ENCODE results near the gene PROC. TPM values are rescaled to one million over a fixed set of nuclear protein-coding genes. Genes with fewer than 3 reads are reported as not detected.

PROC gene
- total RNA-seq, 2 experiments from 2014 or later: 0.41 to 0.59 TPM

GRCh38 chr2:127397568-127398238 is 20.5 kb upstream of the PROC start:
- intact Hi-C loops (cut with micrococcal nuclease; ENCODE audit: unreplicated experiment): no loop called here
- CTCF ChIA-PET (ENCODE audit: unreplicated experiment): no interaction called here
- Histone ChIP-seq H3K36me3 (ENCODE audit: insufficient read depth, low read length) (peaks cover 25% of the 10 kb centered on the region), H3K27ac (ENCODE audit: low read depth, low read length, poor library complexity, severe bottlenecking) (no peak overlapping the region), H4K20me1 (ENCODE audit: insufficient read depth, low read length) (no peaks in the 10 kb centered on the region), H3K4me3 (ENCODE audit: low read depth, low read length, poor library complexity, severe bottlenecking) (no peak overlapping the region), H3K4me2 (ENCODE audit: low read length) (no peak overlapping the region), H2AFZ (ENCODE audit: low read length) (no peak overlapping the region), H3K79me2 (ENCODE audit: insufficient read depth, low read depth, low read length) (no peaks in the 10 kb centered on the region), H3K9me2 (ENCODE audit: insufficient read depth, low read length) (no peaks in the 10 kb centered on the region), H3K4me1 (ENCODE audit: insufficient read depth, low read length, poor library complexity, severe bottlenecking) (peaks cover 18% of the 10 kb centered on the region), H3K9me3 (ENCODE audit: low read length) (peaks cover 10% of the 10 kb centered on the region)
- DNase-seq (ENCODE audit: low spot score): no peak
- no TSS peak for BruUV-seq (replicated peaks)
- TF ChIP-seq CTCF (conservative IDR thresholded peaks at IDR 0.05; ENCODE audit: low read length) (no peak), EZH2phosphoT487 (IDR thresholded peaks at IDR 0.05; ENCODE audit: borderline replicate concordance, low read depth, low read length) (no peak)
- POLR2A ChIA-PET: interaction anchor here (0.6 to 1.3 kb wide), 3 partner anchors 9 to 63 kb away, joined by 3 to 4 read pairs (median 3); no protein-coding TSS in a partner anchor

- intact Hi-C loops (cut with micrococcal nuclease; ENCODE audit: unreplicated experiment): no loop called here
- DNase-seq (ENCODE audit: low spot score): no peak
- Histone ChIP-seq H4K20me1 (ENCODE audit: insufficient read depth, low read length) (no peaks in the 10 kb centered on the region), H2AFZ (ENCODE audit: low read length) (no peak overlapping the region), H3K27ac (ENCODE audit: low read depth, low read length, poor library complexity, severe bottlenecking) (no peak overlapping the region), H3K36me3 (ENCODE audit: insufficient read depth, low read length) (peaks cover 20% of the 10 kb centered on the region), H3K79me2 (ENCODE audit: insufficient read depth, low read depth, low read length) (no peaks in the 10 kb centered on the region), H3K4me2 (ENCODE audit: low read length) (no peak overlapping the region), H3K4me1 (ENCODE audit: insufficient read depth, low read length, poor library complexity, severe bottlenecking) (peaks cover 14% of the 10 kb centered on the region), H3K4me3 (ENCODE audit: low read depth, low read length, poor library complexity, severe bottlenecking) (no peak overlapping the region), H3K9me2 (ENCODE audit: insufficient read depth, low read length) (no peaks in the 10 kb centered on the region), H3K9me3 (ENCODE audit: low read length) (peaks cover 10% of the 10 kb centered on the region)
- TF ChIP-seq EZH2phosphoT487 (IDR thresholded peaks at IDR 0.05; ENCODE audit: borderline replicate concordance, low read depth, low read length): no peak
- TF ChIP-seq CTCF (conservative IDR thresholded peaks at IDR 0.05; ENCODE audit: low read length): no peak
- POLR2A ChIA-PET: interaction anchor here (0.6 to 2.4 kb wide), 4 partner anchors 8 to 63 kb away, joined by 3 to 12 read pairs (median 4); partner anchors contain the start of gene MAP3K2
- BruUV-seq (replicated peaks): no TSS peak
- CTCF ChIA-PET (ENCODE audit: unreplicated experiment): interaction anchor here (1.3 kb wide), 1 partner anchor 16 kb away, joined by 3 read pairs; no protein-coding TSS in a partner anchor
Observed at GRCh38 chr2:127398239-127398590, 20.0 kb upstream of the PROC start.

GRCh38 chr2:127400533-127400896 is 17.7 kb upstream of the PROC start:
- Histone ChIP-seq H3K9me3 (ENCODE audit: low read length) (no peaks in the 10 kb centered on the region), H3K9me2 (ENCODE audit: insufficient read depth, low read length) (no peaks in the 10 kb centered on the region), H3K4me1 (ENCODE audit: insufficient read depth, low read length, poor library complexity, severe bottlenecking) (peaks cover 35% of the 10 kb centered on the region), H3K79me2 (ENCODE audit: insufficient read depth, low read depth, low read length) (no peaks in the 10 kb centered on the region), H3K36me3 (ENCODE audit: insufficient read depth, low read length) (no peaks in the 10 kb centered on the region), H3K27ac (ENCODE audit: low read depth, low read length, poor library complexity, severe bottlenecking) (no peak overlapping the region), H4K20me1 (ENCODE audit: insufficient read depth, low read length) (no peaks in the 10 kb centered on the region), H2AFZ (ENCODE audit: low read length) (no peak overlapping the region), H3K4me2 (ENCODE audit: low read length) (no peak overlapping the region), H3K4me3 (ENCODE audit: low read depth, low read length, poor library complexity, severe bottlenecking) (no peak overlapping the region)
- ChIA-PET CTCF (ENCODE audit: unreplicated experiment) (no interaction called here), POLR2A (interaction anchor here (2.4 kb wide), 1 partner anchor 11 kb away, joined by 12 read pairs; the partner anchor contains the start of gene MAP3K2)
- no TSS peak for BruUV-seq (replicated peaks)
- TF ChIP-seq EZH2phosphoT487 (IDR thresholded peaks at IDR 0.05; ENCODE audit: borderline replicate concordance, low read depth, low read length) (no peak), CTCF (conservative IDR thresholded peaks at IDR 0.05; ENCODE audit: low read length) (no peak)
- intact Hi-C loops (cut with micrococcal nuclease; ENCODE audit: unreplicated experiment): no loop called here
- DNase-seq (ENCODE audit: low spot score): no peak
